ES-I3 (cell line): Measurements from ENCODE around the gene DUOX1.
"Not testable (repeated sequence)": the region's sequence is repeated elsewhere in the genome, so short reads cannot be mapped to it uniquely, and the experiment has no call there.

Experiments used
- H3K36me3 ChIP-seq: 2 replicates; pipeline ENCODE4 v1.6.1; 2013; ENCODE audit warnings: mild to moderate bottlenecking, low read length, control low read depth, moderate library complexity; ENCODE audit not compliant: insufficient read depth
- H3K4me1 ChIP-seq: 2 replicates; pipeline ENCODE4 v1.6.1; 2013; ENCODE audit warnings: mild to moderate bottlenecking, control low read depth, low read length; ENCODE audit not compliant: insufficient read depth
- H3K9ac ChIP-seq: 2 replicates; pipeline ENCODE4 v1.6.1; 2013; ENCODE audit warnings: low read depth, mild to moderate bottlenecking, low read length, moderate library complexity
- H3K9me3 ChIP-seq: 2 replicates; pipeline ENCODE4 v1.6.1; 2013; ENCODE audit warnings: mild to moderate bottlenecking, low read length, moderate library complexity; ENCODE audit not compliant: control insufficient read depth, insufficient read depth

Gene DUOX1

DNA sequence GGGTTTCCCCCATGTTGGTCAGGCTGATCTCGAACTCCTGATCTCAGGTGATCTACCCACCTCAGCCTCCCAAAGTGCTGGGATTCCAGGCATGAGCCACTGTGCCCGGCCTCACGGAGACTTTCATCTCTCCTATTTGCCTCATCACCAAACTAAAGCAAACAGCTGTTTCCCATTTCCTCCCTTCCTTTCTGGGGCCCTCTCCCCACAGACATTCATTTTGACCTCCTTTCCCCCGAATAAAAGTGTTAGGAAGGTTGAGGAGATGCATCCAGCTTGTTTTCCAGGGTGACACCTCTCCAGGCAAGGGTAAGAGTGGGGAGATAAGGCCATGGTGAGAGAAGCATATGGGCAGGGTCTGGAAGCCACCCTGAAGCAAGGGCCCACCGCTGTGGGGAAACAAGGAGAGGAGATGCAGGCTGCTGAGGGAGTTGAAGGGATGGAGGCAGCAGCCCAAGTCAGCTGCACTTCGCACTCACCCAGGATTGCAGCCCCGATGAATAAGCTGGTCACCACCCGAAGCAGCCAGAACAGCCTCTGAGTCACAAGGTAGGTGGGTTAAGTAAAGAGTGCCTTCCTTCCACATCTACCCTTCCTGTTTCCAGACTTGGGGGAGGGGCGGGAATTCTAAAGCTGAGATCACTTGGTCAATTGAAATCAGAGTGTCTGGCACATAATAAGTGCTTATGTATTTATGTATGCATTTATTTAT lies 7.9 kb upstream of the DUOX1 start:
- Histone ChIP-seq H3K9me3 (no peaks in the 10 kb centered on the region), H3K36me3 (no peaks in the 10 kb centered on the region), H3K9ac (no peak overlapping the region), H3K4me1 (no peaks in the 10 kb centered on the region)

GRCh38 chr15:45122719-45123118 lies 7.1 kb upstream of the DUOX1 start:
- no peak overlapping the region for H3K9ac ChIP-seq
- H3K36me3 ChIP-seq = no peaks in the 10 kb centered on the region
- no peaks in the 10 kb centered on the region for H3K4me1 ChIP-seq
- no peaks in the 10 kb centered on the region for H3K9me3 ChIP-seq

- no peaks in the 10 kb centered on the region for H3K9me3 ChIP-seq
- H3K9ac ChIP-seq = no peak overlapping the region
- H3K36me3 ChIP-seq = no peaks in the 10 kb centered on the region
- no peaks in the 10 kb centered on the region for H3K4me1 ChIP-seq
Measured at GRCh38 chr15:45123397-45123796, 6.4 kb upstream of the DUOX1 start.

DNA sequence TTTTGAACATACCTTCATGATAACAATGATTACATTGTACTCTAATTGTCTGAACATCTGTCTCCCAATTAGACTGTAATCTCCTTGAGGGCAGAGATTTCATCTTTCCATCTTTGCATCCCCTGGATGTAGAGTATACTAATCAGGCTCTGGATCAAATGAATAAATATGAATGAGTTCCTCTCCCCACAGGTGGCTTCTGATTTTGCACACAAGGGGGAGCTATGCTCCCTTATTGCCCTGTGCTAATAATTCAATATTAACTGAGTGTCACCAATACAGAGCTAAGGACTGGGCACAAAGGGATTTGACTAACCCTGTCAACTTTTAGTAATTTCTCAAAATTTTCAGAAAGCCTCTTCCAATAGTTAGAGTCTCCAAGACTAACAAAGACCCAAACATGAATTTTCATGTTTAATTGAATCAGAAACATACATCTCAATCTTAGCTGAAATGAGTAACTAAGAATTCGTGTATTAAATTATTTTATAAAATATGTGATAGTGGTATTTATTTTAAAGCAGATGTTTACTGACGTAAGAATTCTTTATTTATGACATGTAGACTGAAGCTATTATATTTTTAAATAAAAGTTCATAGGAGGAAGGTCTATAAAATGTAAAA lies 3.1 kb upstream of the DUOX1 start:
- H3K36me3 ChIP-seq = no peaks in the 10 kb centered on the region

GRCh38 chr15:45128971-45129639 lies 689 bp upstream of the DUOX1 start:
- no peaks in the 10 kb centered on the region for H3K4me1 ChIP-seq
- H3K9me3 ChIP-seq = no peaks in the 10 kb centered on the region
- H3K9ac ChIP-seq = peak overlapping the region; percentile 57
- no peaks in the 10 kb centered on the region for H3K36me3 ChIP-seq

More for the DNA sequence above, 3.1 kb upstream of the DUOX1 start:
- H3K4me1 ChIP-seq = no peaks in the 10 kb centered on the region
- H3K9ac ChIP-seq = no peak overlapping the region
- H3K9me3 ChIP-seq = no peaks in the 10 kb centered on the region

- Histone ChIP-seq H3K36me3 (no peaks in the 10 kb centered on the region), H3K9me3 (no peaks in the 10 kb centered on the region), H3K9ac (peak overlapping the region; percentile 57; the same call in 1 of the 2 replicates), H3K4me1 (no peaks in the 10 kb centered on the region)
Measured at GRCh38 chr15:45130291-45131000, 652 bp downstream of the DUOX1 start.

DNA sequence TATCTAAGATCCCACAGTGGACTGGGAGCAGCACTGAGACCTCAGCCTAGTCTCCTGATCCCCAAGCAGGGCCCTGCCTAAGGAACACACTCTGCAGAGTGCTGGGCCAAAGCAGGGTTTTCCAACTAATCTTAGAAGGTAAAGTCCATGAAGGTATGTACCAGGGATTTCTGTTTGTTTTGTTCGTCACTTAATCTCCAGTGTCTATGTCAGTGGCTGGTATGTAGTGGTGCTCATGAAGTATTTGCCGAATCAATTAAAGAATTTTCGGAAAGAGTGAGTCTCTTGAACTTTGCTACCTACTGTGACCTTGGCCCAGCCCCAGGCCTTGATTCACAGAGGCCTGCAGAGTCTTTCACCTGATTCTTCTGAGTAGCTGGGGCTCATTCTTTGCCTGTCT lies 1.7 kb downstream of the DUOX1 start:
- H3K9ac ChIP-seq = no peak overlapping the region
- no peaks in the 10 kb centered on the region for H3K4me1 ChIP-seq
- no peaks in the 10 kb centered on the region for H3K36me3 ChIP-seq

GRCh38 chr15:45132844-45133560 lies 3.2 kb downstream of the DUOX1 start:
- no peaks in the 10 kb centered on the region for H3K4me1 ChIP-seq
- H3K9ac ChIP-seq = no peak overlapping the region
- H3K36me3 ChIP-seq = no peaks in the 10 kb centered on the region
- H3K9me3 ChIP-seq = no peaks in the 10 kb centered on the region

More for the DNA sequence above, 1.7 kb downstream of the DUOX1 start:
- no peaks in the 10 kb centered on the region for H3K9me3 ChIP-seq

DNA sequence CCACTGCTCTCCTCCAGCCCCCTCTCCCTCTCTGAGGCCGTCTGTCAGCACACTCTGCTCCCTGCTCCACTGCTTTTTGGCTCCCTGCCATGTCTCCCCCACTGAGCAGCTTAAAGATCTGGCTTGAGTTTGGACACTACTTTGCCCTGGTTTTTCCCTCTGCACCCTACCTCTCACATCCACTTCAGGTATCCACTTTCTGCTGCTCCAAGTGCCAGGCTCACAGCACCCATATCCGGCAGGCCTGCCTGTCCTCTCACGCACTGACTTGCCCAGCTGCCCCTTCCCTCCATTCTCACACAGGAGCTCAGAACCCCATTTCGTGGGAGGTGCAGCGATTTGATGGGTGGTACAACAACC lies 3.7 kb downstream of the DUOX1 start:
- Histone ChIP-seq H3K4me1 (no peaks in the 10 kb centered on the region), H3K9ac (no peak overlapping the region), H3K9me3 (no peaks in the 10 kb centered on the region), H3K36me3 (no peaks in the 10 kb centered on the region)

DNA sequence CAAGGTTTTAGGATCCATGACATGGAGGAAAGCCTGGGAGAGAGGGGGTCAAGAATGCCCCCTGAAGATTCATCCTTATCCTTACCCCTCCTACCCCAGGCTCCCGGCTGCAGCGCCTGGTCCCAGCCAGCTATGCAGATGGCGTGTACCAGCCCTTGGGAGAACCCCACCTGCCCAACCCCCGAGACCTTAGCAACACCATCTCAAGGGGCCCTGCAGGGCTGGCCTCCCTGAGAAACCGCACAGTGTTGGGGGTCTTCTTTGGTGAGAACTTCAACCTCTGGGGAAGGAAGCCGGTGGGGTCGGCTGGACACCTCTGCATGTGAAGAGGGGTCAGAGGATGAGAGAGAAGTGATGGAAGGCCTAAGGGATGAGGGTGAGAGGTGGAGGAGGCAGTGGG lies 4.3 kb downstream of the DUOX1 start:
- Histone ChIP-seq H3K4me1 (no peaks in the 10 kb centered on the region), H3K36me3 (no peaks in the 10 kb centered on the region), H3K9me3 (no peaks in the 10 kb centered on the region), H3K9ac (no peak overlapping the region)

GRCh38 chr15:45134682-45135604 lies 5.1 kb downstream of the DUOX1 start:
- no peaks in the 10 kb centered on the region for H3K9me3 ChIP-seq
- no peaks in the 10 kb centered on the region for H3K36me3 ChIP-seq
- no peaks in the 10 kb centered on the region for H3K4me1 ChIP-seq
- peak overlapping the region; percentile 20; the same call in 1 of the 2 replicates for H3K9ac ChIP-seq

DNA sequence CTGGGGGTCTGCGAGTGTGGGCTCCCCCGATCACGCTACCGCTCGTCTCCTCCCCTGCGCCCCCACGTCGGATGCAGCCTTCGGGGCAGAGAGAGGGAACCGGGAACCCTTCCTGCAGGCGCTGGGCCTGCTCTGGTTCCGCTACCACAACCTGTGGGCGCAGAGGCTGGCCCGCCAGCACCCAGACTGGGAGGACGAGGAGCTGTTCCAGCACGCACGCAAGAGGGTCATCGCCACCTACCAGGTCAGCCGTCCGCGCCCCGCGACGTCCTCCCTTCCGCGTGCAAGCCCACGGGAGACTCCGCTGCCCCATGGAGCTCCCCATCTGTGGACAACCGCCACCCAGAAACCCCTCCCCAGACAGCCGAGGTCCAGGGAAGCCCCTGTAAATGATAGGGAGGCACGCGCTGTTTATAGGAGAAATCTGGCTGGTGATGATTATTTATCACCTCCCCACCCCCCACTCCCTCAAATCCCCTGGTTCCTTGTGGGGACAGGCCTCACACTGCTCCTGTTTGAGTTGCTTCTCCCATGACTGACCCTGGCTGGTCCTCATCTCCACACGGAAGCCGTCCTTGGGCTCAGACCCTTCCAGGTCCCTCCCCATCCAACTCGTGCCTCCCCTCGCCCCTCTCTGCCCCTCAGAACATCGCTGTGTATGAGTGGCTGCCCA lies 6.0 kb downstream of the DUOX1 start:
- not testable (repeated sequence) for H3K9me3 ChIP-seq, H3K36me3 ChIP-seq, H3K4me1 ChIP-seq
- H3K9ac ChIP-seq = peak overlapping the region; percentile 25; the same call in 1 of the 2 replicates

DNA sequence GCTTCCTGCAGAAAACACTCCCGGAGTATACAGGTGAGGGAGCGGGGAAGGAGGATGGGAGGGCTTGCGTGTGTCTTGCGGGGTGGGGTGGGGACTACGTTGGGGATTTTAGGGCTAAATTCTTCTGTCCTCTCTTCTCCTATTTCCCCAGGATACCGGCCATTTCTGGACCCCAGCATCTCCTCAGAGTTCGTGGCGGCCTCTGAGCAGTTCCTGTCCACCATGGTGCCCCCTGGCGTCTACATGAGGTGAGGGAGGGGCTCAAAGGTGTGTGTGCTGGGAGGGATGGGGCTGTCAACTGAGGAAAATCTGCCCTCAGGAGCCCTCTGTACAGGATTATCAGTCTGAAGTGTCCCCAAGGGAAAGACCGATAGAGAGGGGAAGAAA lies 6.6 kb downstream of the DUOX1 start:
- H3K36me3 ChIP-seq = no peaks in the 10 kb centered on the region
- peak overlapping the region; percentile 25; the same call in 1 of the 2 replicates for H3K9ac ChIP-seq

More for the DNA sequence above, 6.6 kb downstream of the DUOX1 start:
- Histone ChIP-seq H3K4me1 (no peaks in the 10 kb centered on the region), H3K9me3 (no peaks in the 10 kb centered on the region)
